Psoas muscle (tissue), 8 donors: ENCODE results near the gene LRPAP1. TPM values are rescaled to one million over a fixed set of nuclear protein-coding genes. Genes with fewer than 3 reads are reported as not detected.
A peak's percentile ranks its signal among the peaks of the same experiment; 100 is the strongest.
"Not testable (repeated sequence)": the region's sequence is repeated elsewhere in the genome, so short reads cannot be mapped to it uniquely, and the experiment has no call there.

Experiments
- ATAC-seq, 4 donors: fragments of 200-7000 bp; cut with Tn5 transposase; one replicate each; pipeline ENCODE4 v1.9.1; 2020; ENCODE audit warnings: moderate library complexity in 3 of 4, mild to moderate bottlenecking in 2 of 4
- DNase-seq, 2 donors: peaks; one replicate each; pipeline ENCODE4 v3.0.0-alpha.2; 2020
- H3K27ac ChIP-seq: fragments of 200-600 bp; one replicate; pipeline ENCODE4 v1.8.0; 2022
- H3K27me3 ChIP-seq, 3 donors: fragments of 200-600 bp in 1 of 3; one replicate each; pipeline versions ENCODE4 v1.6.1 to v1.8.0; 2013 to 2022; ENCODE audit warnings: low read length in 2 of 3, mild to moderate bottlenecking in 2 of 3, moderate library complexity in 1 of 3; ENCODE audit not compliant: insufficient read depth in 3 of 3
- H3K36me3 ChIP-seq, 2 donors: fragments of 200-600 bp in 1 of 2; one replicate each; pipeline versions ENCODE4 v1.6.1 to v1.8.0; 2013 to 2022; ENCODE audit warnings: low read depth in 1 of 2, mild to moderate bottlenecking in 1 of 2, moderate library complexity in 1 of 2; ENCODE audit not compliant: insufficient read depth in 1 of 2
- H3K4me1 ChIP-seq: fragments of 200-600 bp; one replicate; pipeline ENCODE4 v1.8.0; 2022
- H3K4me3 ChIP-seq: fragments of 200-600 bp; one replicate; pipeline ENCODE4 v1.8.0; 2022; ENCODE audit warnings: mild to moderate bottlenecking
- H3K9me3 ChIP-seq: fragments of 200-600 bp; one replicate; pipeline ENCODE4 v1.8.0; 2022
- CTCF ChIP-seq: fragments of 200-600 bp; IDR thresholded peaks from one replicate; pipeline ENCODE4 v1.8.0; 2022; ENCODE audit warnings: antibody characterized with exemption
- WGBS, 3 donors: extraction: QIAGEN DNeasy Blood & Tissue Kit; methylation state at CpG; one replicate each; pipeline versions ENCODE4 v1.1.6 to v1.1.7; 2013; 5-methylcytosine and 5-hydroxymethylcytosine counted together
- intact Hi-C, 2 donors: fragments of 100-400 bp; cut with DNase I; formaldehyde crosslinking; loops; one replicate each; pipeline versions ENCODE4 v1.11.0 to v1.14.2; 2022
- polyA plus RNA-seq, 3 donors: library from polyadenylated mRNA; stranded (reverse); fragments of 200-250 nt; gene quantifications; one replicate each; pipeline ENCODE4 v1.2.3, GENCODE V29; 2013
- total RNA-seq, 4 donors: library from RNA; stranded (reverse); fragmentation: NEBNext Ultra II Directional in 2 of 4; extraction: Animal tissue kit (Norgen Biotek cat#: 25700) in 2 of 4; gene quantifications; one replicate each; pipeline versions ENCODE4 v1.2.1 to v1.2.4, GENCODE V29; 2021 to 2023
- donor health status: healthy with polysubstance abuse.
- donor health status: DM: no; HTN: no; CAD: no; lungs with moderate emphysema.
- donor health status: Bipolar disorder and iron deficiency.
- donor health status: healthy.
- donor health status: DM: yes; HTN: yes; CAD: no.
- donor health status: DM: no; HTN: no; CAD: no.
- donor health status: DM: no; HTN: no; CAD: no.
- donor health status: DM: yes; HTN: yes; CAD: no.

The LRPAP1 gene
- total and polyA plus RNA-seq, 7 donors = 73.7 to 123 (median 105) TPM

DNA sequence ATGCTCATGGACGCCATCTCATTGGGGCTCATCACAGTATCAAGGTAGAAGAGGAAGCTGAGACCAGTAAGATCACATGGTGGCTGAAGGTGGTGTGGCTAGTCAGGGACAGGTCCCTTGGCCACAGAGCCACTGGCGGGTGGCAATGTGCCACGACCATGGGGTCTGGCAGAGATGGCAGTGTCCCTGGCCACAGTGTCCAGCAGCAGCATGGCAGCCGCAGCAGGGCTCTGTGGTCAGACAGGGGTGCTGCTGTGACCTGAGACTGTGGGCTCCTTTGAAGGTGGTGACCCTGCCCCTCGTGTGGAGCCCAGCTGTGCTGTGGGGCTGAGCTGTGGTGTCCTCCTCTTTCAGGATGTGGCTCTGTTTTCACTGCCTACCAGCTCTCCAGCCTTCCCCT is 71.3 kb downstream of the LRPAP1 start:
- Histone ChIP-seq H3K9me3 (no peaks in the 10 kb centered on the region), H3K4me1 (peaks cover 29% of the 10 kb centered on the region), H3K27ac (peak overlapping the region; percentile 91), H3K27me3 (no peaks in the 10 kb centered on the region), H3K4me3 (no peak overlapping the region), H3K36me3 (no peaks in the 10 kb centered on the region)
- intact Hi-C loops = no loop called here
- peak; percentile 25 to 56 for DNase-seq
- 64 to 85% (median 69%) methylated on average over 5 of the region's 5 CpGs for WGBS, 3 donors
- TF ChIP-seq CTCF = no peak
- ATAC-seq = no peak

DNA sequence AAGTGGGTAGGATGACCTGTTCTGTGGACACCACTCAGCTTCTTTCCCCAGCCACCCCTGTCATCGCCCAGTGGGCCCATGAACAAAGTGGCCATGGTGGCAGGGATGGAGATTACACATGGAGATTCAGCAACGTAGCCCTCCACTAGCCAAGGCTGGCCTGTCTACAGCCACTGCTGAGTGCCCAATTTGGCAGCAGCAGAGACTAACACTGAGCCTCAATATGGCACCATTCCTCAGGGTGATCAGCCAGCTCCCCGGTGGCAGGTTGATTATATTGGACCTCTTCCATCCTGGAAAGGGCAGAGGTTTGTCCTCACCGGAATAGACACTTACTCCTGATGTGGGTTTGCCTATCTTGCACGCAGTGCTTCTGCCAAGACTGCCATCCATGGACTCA is 73.1 kb downstream of the LRPAP1 start:
- H3K4me1 ChIP-seq = peaks cover 13% of the 10 kb centered on the region
- H3K4me3 ChIP-seq, intact Hi-C loops, ATAC-seq, H3K9me3 ChIP-seq, H3K27me3 ChIP-seq, H3K36me3 ChIP-seq, H3K27ac ChIP-seq, DNase-seq: not testable (repeated sequence)
- WGBS, 3 donors = 45 to 68% (median 49%) methylated on average over 5 of the region's 5 CpGs

- intact Hi-C loops = no loop called here
- Histone ChIP-seq H3K4me1 (peaks cover 12% of the 10 kb centered on the region), H3K36me3 (no peaks in the 10 kb centered on the region), H3K27ac (no peak overlapping the region), H3K4me3 (no peak overlapping the region), H3K9me3 (peaks cover 8% of the 10 kb centered on the region), H3K27me3 (no peaks in the 10 kb centered on the region)
- DNase-seq (no peak), ATAC-seq (no peak)
- no peak for TF ChIP-seq CTCF
- WGBS, 3 donors = 91 to 94% (median 92%) methylated on average over 6 of the region's 6 CpGs
Observed at GRCh38 chr4:3458371-3458770, 73.9 kb downstream of the LRPAP1 start.

DNA sequence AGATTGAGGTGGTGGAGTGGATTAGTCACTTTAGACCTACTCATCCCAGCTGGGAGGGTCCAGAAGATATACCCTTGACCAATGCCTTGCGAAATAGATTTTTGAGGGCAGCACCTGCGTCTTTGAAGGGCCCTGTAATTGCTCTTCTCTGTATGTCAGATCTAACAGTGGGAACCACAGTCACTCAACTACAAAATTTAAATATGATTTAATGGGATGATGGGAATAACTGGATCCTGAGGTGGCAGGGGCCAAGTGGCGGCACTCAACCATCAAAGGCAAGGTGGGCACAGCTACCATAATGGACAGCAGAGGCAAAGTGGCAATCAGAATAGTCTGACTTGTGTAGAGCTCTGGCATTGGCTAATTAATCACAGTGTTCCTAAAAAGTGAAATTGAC is 76.6 kb downstream of the LRPAP1 start:
- H3K4me3 ChIP-seq, intact Hi-C loops, DNase-seq, H3K9me3 ChIP-seq, H3K36me3 ChIP-seq, H3K27ac ChIP-seq, H3K27me3 ChIP-seq, H3K4me1 ChIP-seq, ATAC-seq: not testable (repeated sequence)
- 94 to 96% (median 94%) methylated on average over 3 of the region's 3 CpGs for WGBS, 3 donors

Other genes starting within 250 kb of the LRPAP1 start
- gene RGS12, start 239.4 kb downstream of the LRPAP1 start, total RNA-seq = 10 to 100 TPM; 13.9 to 29.0 (median 17.8) TPM
- 10 to 100 TPM in 2 of 3 donors, 1 to 10 TPM in 1; 7.5 to 20.1 (median 15.6) TPM for gene RGS12, start 239.4 kb downstream of the LRPAP1 start, polyA plus RNA-seq
- gene HGFAC, start 90.5 kb downstream of the LRPAP1 start, total RNA-seq = 1 to 10 TPM in 1 of 4 donors, under 1 TPM in 2, not detected in 1; 0.32 to 1.2 (median 0.46) TPM
- under 1 TPM; 0.09 to 0.63 (median 0.26) TPM for gene HGFAC, start 90.5 kb downstream of the LRPAP1 start, polyA plus RNA-seq
- 10 to 100 TPM in 3 of 4 donors, 1 to 10 TPM in 1; 3.4 to 48.6 (median 34.5) TPM for gene DOK7, start 69.1 kb downstream of the LRPAP1 start, total RNA-seq
- gene DOK7, start 69.1 kb downstream of the LRPAP1 start, polyA plus RNA-seq = 10 to 100 TPM; 11.7 to 26.3 (median 17.3) TPM
- gene ADRA2C, start 234.0 kb upstream of the LRPAP1 start, total RNA-seq = 1 to 10 TPM; 3.5 to 5.0 (median 4.4) TPM
- 1 to 10 TPM; 1.8 to 3.8 (median 2.0) TPM for gene ADRA2C, start 234.0 kb upstream of the LRPAP1 start, polyA plus RNA-seq